Measurements from ENCODE around the gene PPIB.
A peak's percentile ranks its signal among the peaks of the same experiment; 100 is the strongest.

The PPIB gene

DNA sequence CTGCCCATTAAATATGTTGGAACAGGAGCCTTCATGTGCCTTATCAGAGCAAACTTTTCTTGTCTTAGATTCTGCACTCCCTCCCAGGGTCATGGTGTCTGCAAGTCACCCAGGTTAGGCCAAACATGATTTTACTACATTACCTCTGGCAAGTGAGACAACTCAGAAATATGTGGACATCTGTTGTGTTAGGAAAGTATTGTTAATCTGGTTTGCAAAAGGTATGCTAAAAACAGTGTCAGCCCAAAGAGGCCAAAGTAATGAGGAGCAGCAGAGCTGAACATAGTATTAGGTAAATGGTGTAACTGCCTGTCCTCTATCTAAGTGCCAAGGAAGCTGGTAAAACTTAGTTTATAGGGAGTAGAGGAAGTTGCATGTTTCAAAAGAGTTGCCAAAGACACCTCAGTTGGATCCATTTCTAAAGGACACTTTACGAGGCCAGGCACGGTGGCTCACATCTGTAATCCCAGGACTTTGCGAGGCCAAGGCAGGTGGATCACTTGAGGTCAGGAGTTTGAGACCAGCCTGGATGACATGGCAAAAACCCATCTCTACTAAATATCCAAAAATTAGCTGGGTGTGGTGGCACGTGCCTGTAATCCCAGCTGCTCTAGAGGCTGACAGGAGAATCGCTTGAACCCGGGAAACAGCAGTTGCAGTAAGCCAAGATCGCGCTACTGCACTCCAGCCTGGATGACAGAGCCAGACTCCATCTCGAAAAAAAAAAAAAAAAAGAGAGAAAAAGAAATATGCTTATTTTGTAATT lies 22.5 kb upstream of the PPIB start:
- Histone ChIP-seq H3K4me1 (peaks cover 14% of the 10 kb centered on the region), H3K27me3 (no peaks in the 10 kb centered on the region), H3K27ac (no peak overlapping the region), H3K9ac (no peak overlapping the region), H4K20me1 (no peaks in the 10 kb centered on the region), H3K36me3 (peaks cover 49% of the 10 kb centered on the region), H3K9me3 (no peaks in the 10 kb centered on the region), H3K4me3 (no peak overlapping the region), H3K4me2 (no peak overlapping the region)
- TF ChIP-seq Cebpa-rat (IDR thresholded peaks at IDR 0.05): no peak

DNA sequence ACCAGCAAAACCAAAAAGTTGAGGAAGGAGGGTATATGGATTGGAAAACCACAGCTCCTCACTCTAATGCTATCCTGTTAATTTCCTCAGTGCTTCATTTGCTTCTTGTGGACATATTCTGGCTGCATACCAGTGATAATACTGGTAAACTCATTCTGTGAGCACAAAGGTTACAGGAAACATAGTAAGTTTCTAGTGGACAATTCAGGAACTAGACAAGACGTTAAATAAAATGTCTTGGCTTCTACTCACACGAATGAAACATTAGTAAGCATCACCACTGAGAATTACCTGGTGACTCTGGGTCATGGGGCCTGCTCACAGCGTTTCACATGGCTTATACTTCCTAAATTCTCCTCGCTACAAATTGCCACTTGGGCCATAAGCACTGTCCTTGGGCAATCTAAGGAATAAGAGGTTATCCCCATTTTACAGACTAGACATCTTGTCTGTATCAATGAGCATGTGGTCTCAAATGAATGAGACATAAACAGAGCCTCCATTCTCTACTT lies 20.1 kb upstream of the PPIB start:
- Histone ChIP-seq H3K27ac (no peak overlapping the region), H3K9me3 (no peaks in the 10 kb centered on the region), H3K36me3 (peaks cover 49% of the 10 kb centered on the region), H3K9ac (no peak overlapping the region), H3K4me2 (no peak overlapping the region), H3K4me1 (peaks cover 27% of the 10 kb centered on the region), H4K20me1 (no peaks in the 10 kb centered on the region), H3K4me3 (no peak overlapping the region), H3K27me3 (no peaks in the 10 kb centered on the region)
- no peak for TF ChIP-seq Cebpa-rat (IDR thresholded peaks at IDR 0.05)

DNA sequence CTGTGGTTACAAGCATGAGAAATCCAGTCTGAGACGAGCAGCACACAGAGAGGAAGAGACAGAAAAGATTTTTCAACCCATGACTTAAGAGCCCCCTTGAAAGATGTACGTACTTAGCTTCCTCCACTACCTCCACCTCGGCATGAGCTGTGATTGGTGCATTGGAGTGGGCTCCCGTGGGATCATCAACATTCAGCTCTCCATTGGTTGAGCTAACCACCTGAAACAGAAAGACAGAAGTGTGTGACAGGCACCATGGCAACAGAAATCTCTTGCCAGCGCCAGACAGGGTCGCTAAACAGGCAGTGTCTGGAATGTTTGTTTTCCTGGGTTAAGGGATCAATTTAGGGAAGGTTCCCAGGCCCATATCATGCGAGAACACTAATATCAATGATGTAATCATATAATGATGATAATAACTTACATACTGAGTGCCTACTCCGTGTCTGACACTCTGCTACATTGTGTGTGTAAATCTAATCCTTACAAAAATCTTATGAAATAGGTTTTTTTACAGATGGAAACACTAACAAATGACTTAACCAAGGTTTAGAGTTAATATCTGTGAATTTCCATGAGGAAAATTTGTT lies 17.5 kb upstream of the PPIB start:
- Histone ChIP-seq H3K9ac (no peak overlapping the region), H4K20me1 (no peaks in the 10 kb centered on the region), H3K27ac (no peak overlapping the region), H3K27me3 (no peaks in the 10 kb centered on the region), H3K4me1 (peaks cover 27% of the 10 kb centered on the region), H3K4me3 (no peak overlapping the region), H3K36me3 (peaks cover 45% of the 10 kb centered on the region), H3K4me2 (peak overlapping the region; percentile 65), H3K9me3 (no peaks in the 10 kb centered on the region)
- TF ChIP-seq Cebpa-rat (IDR thresholded peaks at IDR 0.05): no peak

DNA sequence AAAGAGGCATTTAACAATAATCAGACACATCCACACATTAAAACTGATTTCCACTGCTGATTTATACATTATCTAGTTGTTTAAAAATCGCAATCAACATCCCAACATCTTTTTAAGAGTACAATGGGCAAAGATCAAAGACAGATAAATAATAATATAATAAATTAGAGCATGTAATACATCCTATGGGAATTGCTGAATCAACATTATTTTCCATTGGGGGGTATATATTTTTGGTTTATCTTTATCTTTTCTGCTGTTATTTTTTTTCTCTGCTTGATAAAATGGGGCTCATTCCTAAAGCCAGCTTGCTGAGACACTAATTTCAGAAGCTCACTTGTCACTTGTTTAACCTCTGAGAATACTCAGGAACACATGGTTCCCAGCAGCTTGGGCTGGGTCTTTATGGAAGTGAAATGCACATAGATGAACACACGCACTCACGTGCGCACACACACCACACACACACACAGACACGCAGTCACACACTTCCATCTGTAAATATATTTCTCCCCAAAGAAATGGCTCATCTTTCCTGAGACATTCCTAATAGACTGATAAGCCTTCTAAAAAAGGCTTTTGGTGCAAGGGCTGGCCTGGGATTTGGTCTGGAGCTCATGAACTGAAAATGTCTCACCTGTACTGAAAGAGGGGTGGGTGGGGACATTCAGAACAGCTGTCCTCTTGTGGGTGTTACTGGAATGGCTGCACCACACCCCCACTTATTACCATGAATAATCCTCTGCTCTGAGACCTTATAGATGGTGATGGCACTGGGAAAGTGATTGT lies 3.5 kb upstream of the PPIB start:
- Histone ChIP-seq H3K27ac (no peak overlapping the region), H4K20me1 (peaks cover 9% of the 10 kb centered on the region), H3K4me3 (no peak overlapping the region), H3K4me1 (peaks cover 21% of the 10 kb centered on the region), H3K9me3 (no peaks in the 10 kb centered on the region), H3K36me3 (peaks cover 18% of the 10 kb centered on the region), H3K4me2 (no peak overlapping the region), H3K9ac (no peak overlapping the region), H3K27me3 (no peaks in the 10 kb centered on the region)
- TF ChIP-seq Cebpa-rat (IDR thresholded peaks at IDR 0.05): no peak

DNA sequence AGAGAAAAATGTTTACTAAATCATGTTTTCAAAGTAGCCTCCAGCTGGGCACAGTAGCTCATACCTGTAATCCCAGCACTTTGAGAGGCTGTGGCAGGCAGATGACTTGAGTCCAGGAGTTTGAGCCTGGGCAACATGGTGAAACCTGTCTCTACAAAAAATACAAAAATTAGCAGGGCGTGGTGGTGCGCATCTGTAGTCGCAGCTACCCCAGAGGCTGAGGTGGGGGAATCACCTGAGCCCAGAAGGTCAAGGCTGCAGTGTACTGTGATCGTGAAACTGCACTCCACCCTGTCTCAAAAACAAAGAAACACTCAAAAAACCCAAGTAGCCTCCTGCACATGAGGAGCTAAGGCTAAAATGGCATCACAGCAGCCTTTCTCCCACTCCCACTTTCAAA lies 1.6 kb upstream of the PPIB start:
- H3K4me1 ChIP-seq: peaks cover 39% of the 10 kb centered on the region
- H3K27me3 ChIP-seq: no peaks in the 10 kb centered on the region
- peaks cover 28% of the 10 kb centered on the region for H4K20me1 ChIP-seq
- no peak overlapping the region for H3K4me3 ChIP-seq
- H3K4me2 ChIP-seq: no peak overlapping the region
- peaks cover 21% of the 10 kb centered on the region for H3K36me3 ChIP-seq
- no peak for TF ChIP-seq Cebpa-rat (IDR thresholded peaks at IDR 0.05)
- H3K9ac ChIP-seq: no peak overlapping the region
- no peaks in the 10 kb centered on the region for H3K9me3 ChIP-seq
- H3K27ac ChIP-seq: no peak overlapping the region

DNA sequence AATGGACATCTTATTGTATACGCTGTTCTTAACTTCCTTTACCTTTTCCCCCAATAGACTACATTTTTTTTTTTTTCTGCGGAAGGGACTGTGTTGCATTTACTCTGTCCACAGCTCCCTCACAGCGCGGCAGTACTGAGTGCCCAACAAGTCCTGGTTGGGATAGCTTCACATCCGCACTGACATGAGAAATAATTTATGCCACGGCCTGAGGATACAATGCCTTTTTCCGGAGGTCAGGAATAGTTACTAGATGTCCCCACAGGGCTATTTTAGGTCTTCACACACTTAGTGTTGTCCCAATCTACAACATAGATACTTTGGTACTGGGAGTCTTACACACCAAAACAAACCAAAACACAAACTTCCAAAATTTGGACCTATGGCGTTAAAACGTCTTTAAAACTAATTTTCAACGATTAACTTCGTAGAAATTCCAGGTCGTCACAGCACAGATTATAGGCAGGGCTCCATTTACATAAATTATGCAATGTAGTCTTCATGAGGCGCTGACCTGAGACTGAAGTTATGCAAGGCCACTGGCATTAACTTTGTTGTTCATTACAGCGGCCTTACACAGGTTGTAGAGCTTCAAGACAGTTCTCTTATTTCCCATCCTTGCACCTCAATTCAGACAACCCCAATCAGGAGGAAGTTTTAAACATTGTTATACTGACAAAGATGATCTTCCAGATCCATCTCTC lies 989 bp upstream of the PPIB start:
- Histone ChIP-seq H3K4me2 (peak overlapping the region; percentile 80), H3K27me3 (no peaks in the 10 kb centered on the region), H3K9ac (peak overlapping the region; percentile 74), H4K20me1 (peaks cover 34% of the 10 kb centered on the region), H3K27ac (peak overlapping the region; percentile 69), H3K9me3 (no peaks in the 10 kb centered on the region), H3K4me3 (peak overlapping the region; percentile 85), H3K4me1 (peaks cover 46% of the 10 kb centered on the region), H3K36me3 (peaks cover 27% of the 10 kb centered on the region)
- no peak for TF ChIP-seq Cebpa-rat (IDR thresholded peaks at IDR 0.05)

DNA sequence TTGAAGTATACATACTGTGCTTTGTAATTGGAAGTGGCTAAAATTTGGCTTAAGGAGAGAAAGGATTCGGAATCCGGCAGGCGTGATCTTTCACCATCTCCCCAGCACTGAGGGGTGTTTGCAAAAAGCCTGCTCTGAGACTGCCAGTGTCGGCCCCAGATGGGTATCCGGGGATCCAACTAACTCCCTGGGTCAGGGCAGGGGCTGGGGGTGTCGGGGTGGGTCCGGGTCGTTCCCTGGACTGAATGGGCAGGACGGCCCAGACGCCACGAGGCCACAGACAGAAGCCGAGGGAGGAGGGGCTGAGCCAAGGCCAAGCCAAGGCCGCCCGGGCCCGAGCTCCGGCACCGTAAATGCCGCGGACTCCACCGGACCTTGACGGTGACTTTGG lies 349 bp downstream of the PPIB start:
- Histone ChIP-seq H3K27me3 (no peaks in the 10 kb centered on the region), H3K4me2 (peak overlapping the region; percentile 98), H3K27ac (peak overlapping the region; percentile 90), H4K20me1 (peaks cover 48% of the 10 kb centered on the region), H3K4me3 (peak overlapping the region; percentile 85), H3K9me3 (no peaks in the 10 kb centered on the region), H3K4me1 (peaks cover 59% of the 10 kb centered on the region), H3K9ac (peak overlapping the region; percentile 93), H3K36me3 (peaks cover 40% of the 10 kb centered on the region)
- TF ChIP-seq Cebpa-rat (IDR thresholded peaks at IDR 0.05): no peak

DNA sequence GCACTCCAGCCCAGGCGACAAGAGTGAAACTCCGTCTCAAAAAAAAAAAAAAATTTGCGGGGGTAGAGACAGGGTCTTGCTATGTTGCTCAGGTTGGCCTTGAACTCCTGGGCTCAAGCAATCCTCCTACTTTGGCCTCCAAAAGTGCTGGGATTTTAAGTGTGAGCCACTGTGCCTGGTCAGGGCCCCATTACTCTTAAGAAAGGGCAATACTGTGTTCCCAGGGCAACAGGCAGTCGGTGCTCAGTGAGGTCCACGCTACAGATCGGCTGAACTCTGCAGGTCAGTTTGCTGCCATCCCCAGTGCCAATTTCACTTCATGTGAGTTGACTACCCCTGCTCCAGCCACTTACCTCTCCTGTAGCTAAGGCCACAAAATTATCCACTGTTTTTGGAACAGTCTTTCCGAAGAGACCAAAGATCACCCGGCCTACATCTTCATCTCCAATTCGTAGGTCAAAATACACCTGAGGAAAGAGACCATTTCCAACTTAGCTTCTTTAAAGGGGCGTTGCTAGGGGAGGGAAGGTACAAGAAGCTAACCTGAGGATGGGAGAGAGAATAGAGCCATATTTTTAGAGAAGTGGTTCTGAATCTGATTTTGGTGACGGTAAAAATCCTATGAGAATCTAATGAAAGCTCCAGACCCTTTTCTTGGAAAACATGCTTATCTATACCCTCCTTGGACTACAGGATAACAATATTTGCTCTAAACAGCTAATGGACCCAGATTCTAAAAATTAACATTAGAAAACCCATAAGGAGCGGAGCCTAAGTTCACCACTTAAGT lies 939 bp downstream of the PPIB start:
- Histone ChIP-seq H4K20me1 (peaks cover 53% of the 10 kb centered on the region), H3K36me3 (peaks cover 46% of the 10 kb centered on the region), H3K9me3 (no peaks in the 10 kb centered on the region), H3K4me3 (peak overlapping the region; percentile 85), H3K4me2 (peak overlapping the region; percentile 98), H3K9ac (peak overlapping the region; percentile 93), H3K4me1 (peaks cover 65% of the 10 kb centered on the region), H3K27ac (peak overlapping the region; percentile 90), H3K27me3 (no peaks in the 10 kb centered on the region)
- TF ChIP-seq Cebpa-rat (IDR thresholded peaks at IDR 0.05): no peak
